K562 (cell line): ENCODE measurements around the gene ZNF556. TPM values are rescaled to one million over a fixed set of nuclear protein-coding genes. Genes with fewer than 3 reads are reported as not detected.

Source experiments
- ATAC-seq: fragments of 200-7000 bp; cut with Tn5 transposase; 3 replicates; pipeline ENCODE4 v1.9.1; 2020; ENCODE audit warnings: moderate library complexity
- BruUV-seq: library from RNA; stranded (reverse); fragments of 400-500 nt; replicated peaks from 2 replicates; lab custom pipeline; 2021; lab: Mats Ljungman, UMichigan
- CTCF ChIA-PET: fragments of 300-600 bp; formaldehyde crosslinking; extraction: SDS; loops from one replicate; lab custom pipeline; 2021; ENCODE audit warnings: low intra/inter-chr PET ratio; lab: Yijun Ruan, JAX
- POLR2A ChIA-PET: fragments of 300-600, 350-650 bp; sonication (Branson Sonifier 250); formaldehyde crosslinking; extraction: SDS; loops from one replicate; lab custom pipeline; 2021; ENCODE audit warnings: antibody characterized with exemption, inconsistent platforms; lab: Yijun Ruan, JAX
- DNase-seq, 4 experiments: peaks; one replicate each; pipeline versions ENCODE4 v3.0.0 to v3.0.0-alpha.2; 2011 to 2018; ENCODE audit warnings: low spot score in 3 of 4, mixed read lengths in 3 of 4; ENCODE audit errors: extremely low read depth in 1 of 4
- FAIRE-seq: peaks from 2 replicates; lab custom pipeline; 2011; peaks lifted over from hg19 to GRCh38; lab: Jason Lieb, UNC
- H2AFZ ChIP-seq: 2 replicates; pipeline ENCODE4 v1.6.0; 2011; ENCODE audit warnings: low read depth, low read length, control low read depth, inconsistent platforms
- H3K27ac ChIP-seq: fragments of 200-600 bp; 3 replicates; pipeline ENCODE4 v1.8.0; 2011; ENCODE audit warnings: low read depth, mild to moderate bottlenecking, control low read depth, inconsistent platforms, low read length, moderate library complexity, mixed read lengths; ENCODE audit errors: extremely low read depth
- H3K27me3 ChIP-seq, 2 experiments: fragments of 300-600 bp in 1 of 2; 2 replicates in 1 of 2; 3 replicates in 1 of 2; pipeline versions ENCODE4 v1.6.0 to v1.8.0; 2011; ENCODE audit warnings: inconsistent platforms in 2 of 2, low read length in 2 of 2, mild to moderate bottlenecking in 1 of 2, mixed read lengths in 1 of 2, moderate library complexity in 1 of 2; ENCODE audit not compliant: control insufficient read depth in 2 of 2, insufficient read depth in 2 of 2
- H3K36me3 ChIP-seq: fragments of 300-600 bp; 3 replicates; pipeline ENCODE4 v1.8.0; 2011; ENCODE audit warnings: mild to moderate bottlenecking, low read length, inconsistent platforms; ENCODE audit not compliant: control insufficient read depth, insufficient read depth
- H3K4me1 ChIP-seq, 2 experiments: fragments of 200-600 bp in 1 of 2; replicated peaks in 1 of 2; 2 replicates in 1 of 2; 3 replicates in 1 of 2; pipeline versions ENCODE4 v1.5.1 to v1.8.0; 2011; ENCODE audit warnings: inconsistent platforms in 2 of 2, low read length in 2 of 2, mild to moderate bottlenecking in 1 of 2, mixed read lengths in 1 of 2, moderate library complexity in 1 of 2; ENCODE audit not compliant: control insufficient read depth in 2 of 2, insufficient read depth in 2 of 2
- H3K4me2 ChIP-seq: 2 replicates; pipeline ENCODE4 v1.6.1; 2011; ENCODE audit warnings: low read length, control low read depth, inconsistent platforms, mixed read lengths; ENCODE audit not compliant: insufficient read depth
- H3K4me3 ChIP-seq: fragments of 200-600 bp; sonication (generic), shearing (Covaris generic); 2 replicates; pipeline ENCODE4 v1.5.1; 2016; ENCODE audit warnings: control low read depth, inconsistent platforms
- H3K79me2 ChIP-seq: fragments of 200-600 bp; 3 replicates; pipeline ENCODE4 v1.8.0; 2011; ENCODE audit warnings: low read length, inconsistent platforms; ENCODE audit not compliant: control insufficient read depth, insufficient read depth
- H3K9ac ChIP-seq, 2 experiments: 2 replicates each; pipeline versions ENCODE4 v1.6.0 to v1.6.1; 2011; ENCODE audit warnings: low read depth in 2 of 2, low read length in 2 of 2, control low read depth in 1 of 2, inconsistent platforms in 1 of 2, mild to moderate bottlenecking in 1 of 2, mixed read lengths in 1 of 2; ENCODE audit not compliant: insufficient read depth in 1 of 2
- H3K9me1 ChIP-seq: one replicate; pipeline ENCODE4 v1.6.0; 2011; ENCODE audit warnings: inconsistent platforms, mild to moderate bottlenecking, low read length, moderate library complexity; ENCODE audit not compliant: control insufficient read depth, insufficient read depth
- H3K9me3 ChIP-seq: replicated peaks from 2 replicates; pipeline ENCODE4 v1.5.1; 2011; ENCODE audit warnings: low read depth, low read length, inconsistent platforms; ENCODE audit not compliant: control insufficient read depth, insufficient read depth
- H4K20me1 ChIP-seq: replicated peaks from 2 replicates; pipeline ENCODE4 v1.6.1; 2011; ENCODE audit warnings: low read length, inconsistent platforms, mixed read lengths; ENCODE audit not compliant: control insufficient read depth, insufficient read depth
- BDP1 ChIP-seq: IDR thresholded peaks from 3 replicates; pipeline ENCODE4 v1.6.1; 2011; ENCODE audit not compliant: insufficient read length, insufficient read depth
- CBFA2T2 ChIP-seq: fragments of 450-650 bp; conservative IDR thresholded peaks from 2 replicates; pipeline ENCODE4 v1.6.1; 2017; ENCODE audit warnings: mild to moderate bottlenecking
- GTF2E2 ChIP-seq: fragments of 200-800 bp; sonication (Bioruptor generic); IDR thresholded peaks from 2 replicates; pipeline ENCODE4 v1.6.1; 2016; ENCODE audit warnings: missing genetic modification characterization, missing compliant biosample characterization
- KDM1A ChIP-seq, 2 experiments: fragments of 450-650 bp; IDR thresholded peaks; 2 replicates each; pipeline ENCODE4 v1.6.1; 2016; ENCODE audit warnings: mild to moderate bottlenecking in 2 of 2
- KLF13 ChIP-seq: fragments of 450-650 bp; IDR thresholded peaks from 2 replicates; pipeline ENCODE4 v1.6.1; 2016; ENCODE audit warnings: missing genetic modification characterization, low read depth, mild to moderate bottlenecking, missing compliant biosample characterization, moderate library complexity, borderline replicate concordance
- NBN ChIP-seq: fragments of 450-650 bp; IDR thresholded peaks from 2 replicates; pipeline ENCODE4 v1.6.1; 2016; ENCODE audit warnings: low read depth, mild to moderate bottlenecking
- ZNF165 ChIP-seq: fragments of 250-450 bp; sonication (Bioruptor Pico); IDR thresholded peaks from 2 replicates; pipeline ENCODE4 v1.4.0; 2020; ENCODE audit warnings: borderline replicate concordance
- WGBS: fragments of 100-300 bp; shearing (Covaris generic); methylation state at CpG from one replicate; pipeline ENCODE4 v1.1.6; 2016; ENCODE audit warnings: low coverage, mixed read lengths; ENCODE audit not compliant: insufficient coverage; ENCODE audit errors: missing lambda C conversion rate; 5-methylcytosine and 5-hydroxymethylcytosine counted together
- in situ Hi-C: fragments of 300-500 bp; cut with MboI; formaldehyde crosslinking; loops from 4 replicates; pipeline ENCODE4 v1.15.0; 2018; ENCODE audit warnings: inconsistent platforms, mixed read lengths
- intact Hi-C: fragments of 100-400 bp; cut with micrococcal nuclease; formaldehyde crosslinking; loops from 2 replicates; pipeline ENCODE4 v1.14.2; 2022
- polyA plus RNA-seq, 8 experiments: library from polyadenylated mRNA; depleted of rRNA in 4 of 8; stranded (reverse) in 5 of 8; unstranded in 3 of 8; fragments of >200 nt; fragmentation: Nextera tagmentation in 2 of 8; fragmentation: Illumina TruSeq in 1 of 8; extraction: Ambion mirVana in 2 of 8; extraction: Trizol in 1 of 8; gene quantifications; 2 replicates each; pipeline versions ENCODE4 v1.2.1 to v1.2.3, GENCODE V29; 2011 to 2014; ENCODE audit warnings: inconsistent platforms in 1 of 8, missing spikeins in 1 of 8
- total RNA-seq, 7 experiments: library from RNA; depleted of rRNA in 6 of 7; stranded (reverse); fragments of >200 nt in 6 of 7; fragmentation: Illumina TruSeq in 2 of 7; extraction: Trizol in 2 of 7; gene quantifications; 2 replicates each; pipeline versions ENCODE4 v1.2.1 to v1.2.3, GENCODE V29; 2011 to 2021; ENCODE audit warnings: low replicate concordance in 1 of 7
- TF ChIP-seq, protein P1 (sequence below): sonication (generic); formaldehyde crosslinking; IDR thresholded peaks from 2 replicates; pipeline ENCODE4 v1.8.0; 2023; ENCODE audit warnings: mild to moderate bottlenecking, missing genetic modification reagents

The ZNF556 gene
- total and polyA plus RNA-seq, 9 of the 15 experiments (the other 6 are each of a cell fraction or from before 2014, with no cell fraction given): 0.01 to 0.36 (median 0.10) TPM; not detected in 1

DNA sequence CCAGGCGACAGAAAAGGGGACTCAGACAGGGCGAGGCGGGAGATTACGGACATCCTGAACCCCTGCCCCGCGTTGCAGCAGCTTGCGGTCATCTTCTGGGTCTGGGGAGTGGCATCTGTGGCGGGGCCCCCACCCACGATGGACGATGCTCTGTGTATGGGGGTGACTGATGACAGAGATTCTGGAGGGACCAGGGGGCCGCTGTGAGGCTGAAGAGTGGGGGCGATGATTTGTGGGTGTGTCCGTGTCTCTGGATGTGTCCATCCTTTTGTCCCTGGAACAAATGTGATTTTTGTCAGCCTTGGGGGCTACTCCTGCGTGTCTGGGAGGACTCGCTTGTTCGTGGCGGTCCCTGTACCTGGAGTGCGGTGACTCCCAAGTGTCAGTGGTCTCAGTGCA, 59.9 kb downstream of the ZNF556 start:
- no peak overlapping the region for H3K27ac ChIP-seq
- H3K4me3 ChIP-seq: no peak overlapping the region
- no peak overlapping the region for H3K4me2 ChIP-seq
- no TSS peak for BruUV-seq
- CTCF ChIA-PET: no interaction called here
- TF ChIP-seq ZNF165 (CRISPR knock-in tag): no peak
- TF ChIP-seq KDM1A (IDR thresholded peaks at IDR 0.05): no peak
- TF ChIP-seq, protein P1, sequence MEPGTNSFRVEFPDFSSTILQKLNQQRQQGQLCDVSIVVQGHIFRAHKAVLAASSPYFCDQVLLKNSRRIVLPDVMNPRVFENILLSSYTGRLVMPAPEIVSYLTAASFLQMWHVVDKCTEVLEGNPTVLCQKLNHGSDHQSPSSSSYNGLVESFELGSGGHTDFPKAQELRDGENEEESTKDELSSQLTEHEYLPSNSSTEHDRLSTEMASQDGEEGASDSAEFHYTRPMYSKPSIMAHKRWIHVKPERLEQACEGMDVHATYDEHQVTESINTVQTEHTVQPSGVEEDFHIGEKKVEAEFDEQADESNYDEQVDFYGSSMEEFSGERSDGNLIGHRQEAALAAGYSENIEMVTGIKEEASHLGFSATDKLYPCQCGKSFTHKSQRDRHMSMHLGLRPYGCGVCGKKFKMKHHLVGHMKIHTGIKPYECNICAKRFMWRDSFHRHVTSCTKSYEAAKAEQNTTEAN (CRISPR knock-in tag): no peak
- no peak for TF ChIP-seq NBN
- TF ChIP-seq GTF2E2: no peak
- TF ChIP-seq KLF13 (tag): no peak
- no peak for TF ChIP-seq BDP1
- TF ChIP-seq CBFA2T2: no peak
- FAIRE-seq (no peak), ATAC-seq (no peak), DNase-seq (no peak)
- POLR2A ChIA-PET: no interaction called here
- WGBS: over 99% methylated on average over 18 of the region's 18 CpGs
- H4K20me1 ChIP-seq: no peaks in the 10 kb centered on the region
- H3K27me3 ChIP-seq: no peaks in the 10 kb centered on the region
- in situ Hi-C loops: no loop called here
- no peaks in the 10 kb centered on the region; a peak in 1 of 5 replicates for H3K4me1 ChIP-seq
- no peak overlapping the region for H2AFZ ChIP-seq
- no peaks in the 10 kb centered on the region for H3K9me1 ChIP-seq
- H3K79me2 ChIP-seq: no peaks in the 10 kb centered on the region
- peaks cover 6% of the 10 kb centered on the region; the same call in 2 of the 3 replicates for H3K36me3 ChIP-seq
- intact Hi-C loops: no loop called here
- H3K9ac ChIP-seq: no peak overlapping the region
- peaks cover 7% of the 10 kb centered on the region for H3K9me3 ChIP-seq

Other genes starting within 250 kb of the ZNF556 start
Only the 7 nearest of the 13 such genes appear.
- 73.2 and 106 TPM in 2 replicates for gene SGTA, start 84.1 kb upstream of the ZNF556 start, total RNA-seq (2014; rRNA removed)
- 16.2 and 18.1 TPM in 2 replicates for gene SGTA, start 84.1 kb upstream of the ZNF556 start, total RNA-seq (2014; rRNA removed; fragmentation: Illumina TruSeq; extraction: Trizol)
- 49.9 and 50.8 TPM in 2 replicates for gene SGTA, start 84.1 kb upstream of the ZNF556 start, total RNA-seq (2015; rRNA removed; fragmentation: Illumina TruSeq; extraction: Trizol)
- 106 and 110 TPM in 2 replicates for gene SGTA, start 84.1 kb upstream of the ZNF556 start, total RNA-seq (2021)
- 44.5 and 67.3 TPM in 2 replicates for gene SGTA, start 84.1 kb upstream of the ZNF556 start, polyA plus RNA-seq (2011; rRNA removed)
- gene SGTA, start 84.1 kb upstream of the ZNF556 start, polyA plus RNA-seq (2014; fragmentation: Illumina TruSeq; extraction: Trizol): 72.3 and 101 TPM in 2 replicates
- 1 to 10 TPM; 1.4 to 4.8 TPM for gene SGTA, start 84.1 kb upstream of the ZNF556 start, polyA plus RNA-seq (2014; fragmentation: Nextera tagmentation; extraction: Ambion mirVana)
- gene SGTA, start 84.1 kb upstream of the ZNF556 start, polyA plus RNA-seq (2014; rRNA removed): 87.3 and 89.9 TPM in 2 replicates
- 255 and 325 TPM in 2 replicates for gene THOP1, start 81.8 kb upstream of the ZNF556 start, total RNA-seq (2014; rRNA removed)
- 43.6 and 58.2 TPM in 2 replicates for gene THOP1, start 81.8 kb upstream of the ZNF556 start, total RNA-seq (2014; rRNA removed; fragmentation: Illumina TruSeq; extraction: Trizol)
- gene THOP1, start 81.8 kb upstream of the ZNF556 start, total RNA-seq (2015; rRNA removed; fragmentation: Illumina TruSeq; extraction: Trizol): 97.6 and 106 TPM in 2 replicates
- 193 and 203 TPM in 2 replicates for gene THOP1, start 81.8 kb upstream of the ZNF556 start, total RNA-seq (2021)
- 96.1 and 122 TPM in 2 replicates for gene THOP1, start 81.8 kb upstream of the ZNF556 start, polyA plus RNA-seq (2011; rRNA removed)
- 77.3 and 106 TPM in 2 replicates for gene THOP1, start 81.8 kb upstream of the ZNF556 start, polyA plus RNA-seq (2014; fragmentation: Illumina TruSeq; extraction: Trizol)
- 1 to 10 TPM; 1.3 to 2.0 TPM for gene THOP1, start 81.8 kb upstream of the ZNF556 start, polyA plus RNA-seq (2014; fragmentation: Nextera tagmentation; extraction: Ambion mirVana)
- gene THOP1, start 81.8 kb upstream of the ZNF556 start, polyA plus RNA-seq (2014; rRNA removed): 174 and 181 TPM in 2 replicates
- gene ZNF554, start 47.5 kb upstream of the ZNF556 start, total RNA-seq (2014; rRNA removed): 1.2 and 1.5 TPM in 2 replicates
- 1.0 and 1.4 TPM in 2 replicates for gene ZNF554, start 47.5 kb upstream of the ZNF556 start, total RNA-seq (2014; rRNA removed; fragmentation: Illumina TruSeq; extraction: Trizol)
- gene ZNF554, start 47.5 kb upstream of the ZNF556 start, total RNA-seq (2015; rRNA removed; fragmentation: Illumina TruSeq; extraction: Trizol): 1.1 and 1.3 TPM in 2 replicates
- 1.3 and 1.8 TPM in 2 replicates for gene ZNF554, start 47.5 kb upstream of the ZNF556 start, total RNA-seq (2021)
- gene ZNF554, start 47.5 kb upstream of the ZNF556 start, polyA plus RNA-seq (2011; rRNA removed): 1.3 and 1.5 TPM in 2 replicates
- 0.89 and 1.0 TPM in 2 replicates for gene ZNF554, start 47.5 kb upstream of the ZNF556 start, polyA plus RNA-seq (2014; fragmentation: Illumina TruSeq; extraction: Trizol)
- gene ZNF554, start 47.5 kb upstream of the ZNF556 start, polyA plus RNA-seq (2014; fragmentation: Nextera tagmentation; extraction: Ambion mirVana): under 1 TPM; 0.07 to 0.31 TPM
- 1.1 and 1.4 TPM in 2 replicates for gene ZNF554, start 47.5 kb upstream of the ZNF556 start, polyA plus RNA-seq (2014; rRNA removed)
- 2.0 TPM in 2 replicates for gene ZNF555, start 25.9 kb upstream of the ZNF556 start, total RNA-seq (2014; rRNA removed)
- gene ZNF555, start 25.9 kb upstream of the ZNF556 start, total RNA-seq (2014; rRNA removed; fragmentation: Illumina TruSeq; extraction: Trizol): 6.0 and 6.8 TPM in 2 replicates
- 3.2 and 3.6 TPM in 2 replicates for gene ZNF555, start 25.9 kb upstream of the ZNF556 start, total RNA-seq (2015; rRNA removed; fragmentation: Illumina TruSeq; extraction: Trizol)
- 4.0 and 5.4 TPM in 2 replicates for gene ZNF555, start 25.9 kb upstream of the ZNF556 start, total RNA-seq (2021)
- gene ZNF555, start 25.9 kb upstream of the ZNF556 start, polyA plus RNA-seq (2011; rRNA removed): 6.7 and 7.5 TPM in 2 replicates
- gene ZNF555, start 25.9 kb upstream of the ZNF556 start, polyA plus RNA-seq (2014; fragmentation: Illumina TruSeq; extraction: Trizol): 4.6 and 5.4 TPM in 2 replicates
- 1 to 10 TPM; 4.4 to 6.1 TPM for gene ZNF555, start 25.9 kb upstream of the ZNF556 start, polyA plus RNA-seq (2014; fragmentation: Nextera tagmentation; extraction: Ambion mirVana)
- 3.0 and 3.4 TPM in 2 replicates for gene ZNF555, start 25.9 kb upstream of the ZNF556 start, polyA plus RNA-seq (2014; rRNA removed)
- gene ZNF57, start 33.6 kb downstream of the ZNF556 start, total RNA-seq (2014; rRNA removed): 7.3 and 8.5 TPM in 2 replicates
- 13.4 and 13.5 TPM in 2 replicates for gene ZNF57, start 33.6 kb downstream of the ZNF556 start, total RNA-seq (2014; rRNA removed; fragmentation: Illumina TruSeq; extraction: Trizol)
- gene ZNF57, start 33.6 kb downstream of the ZNF556 start, total RNA-seq (2015; rRNA removed; fragmentation: Illumina TruSeq; extraction: Trizol): 10.8 and 11.5 TPM in 2 replicates
- gene ZNF57, start 33.6 kb downstream of the ZNF556 start, total RNA-seq (2021): 7.7 and 7.8 TPM in 2 replicates
- 10.8 and 12.8 TPM in 2 replicates for gene ZNF57, start 33.6 kb downstream of the ZNF556 start, polyA plus RNA-seq (2011; rRNA removed)
- 9.6 and 11.9 TPM in 2 replicates for gene ZNF57, start 33.6 kb downstream of the ZNF556 start, polyA plus RNA-seq (2014; fragmentation: Illumina TruSeq; extraction: Trizol)
- gene ZNF57, start 33.6 kb downstream of the ZNF556 start, polyA plus RNA-seq (2014; fragmentation: Nextera tagmentation; extraction: Ambion mirVana): 1 to 10 TPM; 3.9 to 6.2 TPM
- 7.0 and 7.7 TPM in 2 replicates for gene ZNF57, start 33.6 kb downstream of the ZNF556 start, polyA plus RNA-seq (2014; rRNA removed)
- 6.5 and 8.6 TPM in 2 replicates for gene ZNF77, start 77.6 kb downstream of the ZNF556 start, total RNA-seq (2014; rRNA removed)
- gene ZNF77, start 77.6 kb downstream of the ZNF556 start, total RNA-seq (2014; rRNA removed; fragmentation: Illumina TruSeq; extraction: Trizol): 11.2 and 13.5 TPM in 2 replicates
- 10.2 and 11.2 TPM in 2 replicates for gene ZNF77, start 77.6 kb downstream of the ZNF556 start, total RNA-seq (2015; rRNA removed; fragmentation: Illumina TruSeq; extraction: Trizol)
- 6.7 and 6.8 TPM in 2 replicates for gene ZNF77, start 77.6 kb downstream of the ZNF556 start, total RNA-seq (2021)
- 12.3 and 14.5 TPM in 2 replicates for gene ZNF77, start 77.6 kb downstream of the ZNF556 start, polyA plus RNA-seq (2011; rRNA removed)
- gene ZNF77, start 77.6 kb downstream of the ZNF556 start, polyA plus RNA-seq (2014; fragmentation: Illumina TruSeq; extraction: Trizol): 7.7 and 10.7 TPM in 2 replicates
- 1 to 10 TPM; 4.3 to 4.9 TPM for gene ZNF77, start 77.6 kb downstream of the ZNF556 start, polyA plus RNA-seq (2014; fragmentation: Nextera tagmentation; extraction: Ambion mirVana)
- gene ZNF77, start 77.6 kb downstream of the ZNF556 start, polyA plus RNA-seq (2014; rRNA removed): 8.1 and 8.2 TPM in 2 replicates
- gene TLE6, start 110.2 kb downstream of the ZNF556 start, total RNA-seq (2014; rRNA removed): 3.3 and 6.1 TPM in 2 replicates
- 1.1 and 1.2 TPM in 2 replicates for gene TLE6, start 110.2 kb downstream of the ZNF556 start, total RNA-seq (2014; rRNA removed; fragmentation: Illumina TruSeq; extraction: Trizol)
- gene TLE6, start 110.2 kb downstream of the ZNF556 start, total RNA-seq (2015; rRNA removed; fragmentation: Illumina TruSeq; extraction: Trizol): 3.4 and 3.5 TPM in 2 replicates
- gene TLE6, start 110.2 kb downstream of the ZNF556 start, total RNA-seq (2021): 1.8 TPM in 2 replicates
- 3.3 and 3.5 TPM in 2 replicates for gene TLE6, start 110.2 kb downstream of the ZNF556 start, polyA plus RNA-seq (2011; rRNA removed)
- 1.8 and 3.1 TPM in 2 replicates for gene TLE6, start 110.2 kb downstream of the ZNF556 start, polyA plus RNA-seq (2014; fragmentation: Illumina TruSeq; extraction: Trizol)
- 1 to 10 TPM; 1.2 to 1.5 TPM for gene TLE6, start 110.2 kb downstream of the ZNF556 start, polyA plus RNA-seq (2014; fragmentation: Nextera tagmentation; extraction: Ambion mirVana)
- gene TLE6, start 110.2 kb downstream of the ZNF556 start, polyA plus RNA-seq (2014; rRNA removed): 2.5 and 4.4 TPM in 2 replicates